Measurements from ENCODE around the gene RBMS3.

GRCh38 chr3:30012941-30013543, 732.2 kb downstream of the RBMS3 start:
- TF ChIP-seq POLR2A (IDR thresholded peaks at IDR 0.05) (no peak), EP300 (IDR thresholded peaks at IDR 0.05) (no peak)
